ENCODE data around the gene MYO5B. TPM values are rescaled to one million over a fixed set of nuclear protein-coding genes. Genes with fewer than 3 reads are reported as not detected.

Gene MYO5B
- total RNA-seq, 1 donor from 2014 or later = 22.6 TPM

DNA sequence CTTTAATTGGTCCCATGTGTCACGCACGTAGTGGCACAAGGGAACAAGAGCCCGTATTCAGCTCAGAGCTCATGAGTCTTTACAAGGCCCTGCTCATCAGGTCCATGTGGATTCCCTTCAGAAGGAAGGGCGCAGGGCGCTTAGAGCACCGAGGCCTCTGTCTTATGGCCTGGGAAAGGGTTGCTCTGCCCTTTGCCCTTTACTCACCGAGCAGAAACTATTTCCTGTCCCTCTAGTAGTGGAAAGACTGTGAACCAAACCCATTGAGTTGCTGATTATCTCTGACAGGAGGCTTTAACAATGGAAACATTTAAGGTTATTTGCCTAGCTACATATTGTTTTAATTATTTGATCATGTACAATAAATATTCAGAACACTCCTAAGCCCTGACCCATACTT, 279.6 kb downstream of the MYO5B start:
- H3K4me3 ChIP-seq = no peak overlapping the region
- intact Hi-C loops (cut with DNase I) = no loop called here
- H3K9me3 ChIP-seq = no peaks in the 10 kb centered on the region
- no peaks in the 10 kb centered on the region for H3K36me3 ChIP-seq
- no peaks in the 10 kb centered on the region for H3K27me3 ChIP-seq
- no peaks in the 10 kb centered on the region for H3K4me1 ChIP-seq
- TF ChIP-seq POLR2A (IDR thresholded peaks at IDR 0.05) (no peak), POLR2AphosphoS5 (IDR thresholded peaks at IDR 0.05; ENCODE audit: insufficient read depth in 1 of 2, low read depth in 1 of 2) (no peak)
- TF ChIP-seq, protein P1, sequence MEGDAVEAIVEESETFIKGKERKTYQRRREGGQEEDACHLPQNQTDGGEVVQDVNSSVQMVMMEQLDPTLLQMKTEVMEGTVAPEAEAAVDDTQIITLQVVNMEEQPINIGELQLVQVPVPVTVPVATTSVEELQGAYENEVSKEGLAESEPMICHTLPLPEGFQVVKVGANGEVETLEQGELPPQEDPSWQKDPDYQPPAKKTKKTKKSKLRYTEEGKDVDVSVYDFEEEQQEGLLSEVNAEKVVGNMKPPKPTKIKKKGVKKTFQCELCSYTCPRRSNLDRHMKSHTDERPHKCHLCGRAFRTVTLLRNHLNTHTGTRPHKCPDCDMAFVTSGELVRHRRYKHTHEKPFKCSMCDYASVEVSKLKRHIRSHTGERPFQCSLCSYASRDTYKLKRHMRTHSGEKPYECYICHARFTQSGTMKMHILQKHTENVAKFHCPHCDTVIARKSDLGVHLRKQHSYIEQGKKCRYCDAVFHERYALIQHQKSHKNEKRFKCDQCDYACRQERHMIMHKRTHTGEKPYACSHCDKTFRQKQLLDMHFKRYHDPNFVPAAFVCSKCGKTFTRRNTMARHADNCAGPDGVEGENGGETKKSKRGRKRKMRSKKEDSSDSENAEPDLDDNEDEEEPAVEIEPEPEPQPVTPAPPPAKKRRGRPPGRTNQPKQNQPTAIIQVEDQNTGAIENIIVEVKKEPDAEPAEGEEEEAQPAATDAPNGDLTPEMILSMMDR (IDR thresholded peaks at IDR 0.05) = no peak
- H3K27ac ChIP-seq = no peak overlapping the region
- no peak for DNase-seq (ENCODE audit: extremely low spot score in 2 of 2)

GRCh38 chr18:49913221-49913620, 281.7 kb downstream of the MYO5B start:
- DNase-seq (ENCODE audit: extremely low spot score in 2 of 2) = no peak
- H3K27me3 ChIP-seq = no peaks in the 10 kb centered on the region
- TF ChIP-seq POLR2AphosphoS5 (IDR thresholded peaks at IDR 0.05; ENCODE audit: insufficient read depth in 1 of 2, low read depth in 1 of 2) (no peak), POLR2A (IDR thresholded peaks at IDR 0.05) (no peak)
- TF ChIP-seq, protein P1 (IDR thresholded peaks at IDR 0.05) = no peak
- no peak overlapping the region for H3K27ac ChIP-seq
- H3K4me1 ChIP-seq = no peaks in the 10 kb centered on the region
- H3K36me3 ChIP-seq = no peaks in the 10 kb centered on the region
- no peak overlapping the region for H3K4me3 ChIP-seq
- H3K9me3 ChIP-seq = no peaks in the 10 kb centered on the region
- intact Hi-C loops (cut with DNase I) = no loop called here

- TF ChIP-seq, protein P1 (IDR thresholded peaks at IDR 0.05) = no peak
- TF ChIP-seq POLR2A (IDR thresholded peaks at IDR 0.05) (no peak), POLR2AphosphoS5 (IDR thresholded peaks at IDR 0.05; ENCODE audit: insufficient read depth in 1 of 2, low read depth in 1 of 2) (no peak)
- intact Hi-C loops (cut with DNase I) = no loop called here
These were observed 283.5 kb downstream of the MYO5B start for GRCh38 chr18:49911427-49911826.

GRCh38 chr18:49910986-49911385, 284.0 kb downstream of the MYO5B start:
- no peak overlapping the region for H3K4me3 ChIP-seq
- DNase-seq (ENCODE audit: extremely low spot score in 2 of 2) = no peak
- H3K27me3 ChIP-seq = no peaks in the 10 kb centered on the region
- no peaks in the 10 kb centered on the region for H3K36me3 ChIP-seq
- intact Hi-C loops (cut with DNase I) = no loop called here
- no peak for TF ChIP-seq POLR2AphosphoS5 (IDR thresholded peaks at IDR 0.05; ENCODE audit: insufficient read depth in 1 of 2, low read depth in 1 of 2)
- no peaks in the 10 kb centered on the region for H3K9me3 ChIP-seq
- H3K4me1 ChIP-seq = no peaks in the 10 kb centered on the region
- no peak overlapping the region for H3K27ac ChIP-seq

More at GRCh38 chr18:49911427-49911826, 283.5 kb downstream of the MYO5B start:
- Histone ChIP-seq H3K9me3 (no peaks in the 10 kb centered on the region), H3K27me3 (no peaks in the 10 kb centered on the region), H3K4me1 (no peaks in the 10 kb centered on the region), H3K36me3 (no peaks in the 10 kb centered on the region), H3K4me3 (no peak overlapping the region), H3K27ac (no peak overlapping the region)
- DNase-seq (ENCODE audit: extremely low spot score in 2 of 2) = no peak

DNA sequence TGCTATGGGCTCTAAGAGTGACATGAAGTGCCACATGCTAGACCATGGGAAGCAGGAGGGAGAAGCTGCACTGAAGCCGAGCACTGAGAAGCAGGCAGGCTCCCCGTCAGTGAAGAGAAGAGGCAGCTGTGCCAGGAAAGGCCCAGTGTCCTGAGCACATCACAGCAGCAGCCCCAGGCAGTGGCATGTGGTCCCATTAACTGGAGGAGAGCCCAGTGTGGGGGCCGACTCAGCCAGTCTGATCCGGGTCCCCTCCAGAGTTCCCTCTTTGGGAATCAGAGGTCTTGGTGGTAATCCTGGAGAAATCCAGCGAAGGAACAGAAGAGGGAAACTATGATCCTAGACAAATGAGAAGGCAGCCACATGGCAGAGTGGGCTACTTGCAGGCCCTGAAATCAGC, 284.9 kb downstream of the MYO5B start:
- Histone ChIP-seq H3K36me3 (no peaks in the 10 kb centered on the region), H3K9me3 (no peaks in the 10 kb centered on the region)
- intact Hi-C loops (cut with DNase I) = no loop called here

More for the DNA sequence above, 284.9 kb downstream of the MYO5B start:
- Histone ChIP-seq H3K27me3 (no peaks in the 10 kb centered on the region), H3K4me3 (no peak overlapping the region), H3K27ac (no peak overlapping the region), H3K4me1 (no peaks in the 10 kb centered on the region)
- TF ChIP-seq POLR2A (IDR thresholded peaks at IDR 0.05) (no peak), POLR2AphosphoS5 (IDR thresholded peaks at IDR 0.05; ENCODE audit: insufficient read depth in 1 of 2, low read depth in 1 of 2) (no peak)
- TF ChIP-seq, protein P1 (IDR thresholded peaks at IDR 0.05) = no peak
- no peak for DNase-seq (ENCODE audit: extremely low spot score in 2 of 2)
